HG03135 (cell line): ENCODE measurements around the gene MED15.

Source experiments
- ATAC-seq: cut with Tn5 transposase; IDR thresholded peaks from one replicate; pipeline ENCODE4 v1.9.1; 2021; ENCODE audit warnings: mild to moderate bottlenecking, moderate library complexity; ENCODE audit not compliant: unreplicated experiment

Gene MED15

DNA sequence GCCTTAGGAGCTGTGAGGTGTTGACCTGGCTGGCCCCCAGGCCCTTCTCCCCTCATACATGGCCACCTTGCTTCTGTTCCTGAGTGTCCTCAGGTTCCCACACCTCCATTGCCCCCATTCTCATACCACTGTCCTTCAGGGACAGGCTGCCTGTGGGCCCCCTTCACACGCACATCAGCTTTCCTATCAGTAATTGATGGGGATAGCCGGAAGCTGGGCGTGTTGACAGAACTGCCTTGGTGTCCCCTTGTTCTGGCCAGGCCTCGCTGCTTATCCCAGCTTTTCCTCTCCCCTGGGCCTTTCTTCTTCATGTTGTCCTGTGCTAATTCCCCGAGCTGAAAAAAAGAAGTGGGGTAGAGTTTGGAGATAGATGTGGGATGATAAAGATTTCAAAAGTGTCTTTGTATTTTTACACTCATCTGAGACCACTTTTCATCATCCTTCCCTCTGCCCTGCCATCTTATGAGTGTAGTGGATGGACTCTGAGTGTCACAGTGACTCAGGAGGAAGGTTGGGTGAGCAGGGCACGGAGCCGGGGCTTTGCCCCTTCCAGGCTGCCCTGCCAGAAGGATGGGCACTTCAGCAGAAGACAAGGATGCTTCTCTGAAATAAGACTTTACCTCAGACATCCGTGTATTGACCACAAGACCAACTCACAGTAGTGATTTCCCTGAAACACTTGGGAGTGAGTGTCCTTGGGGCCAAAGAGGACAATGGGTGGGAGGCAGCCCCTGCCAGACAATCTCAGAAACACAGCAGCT, 42.8 kb downstream of the MED15 start:
- no peak for ATAC-seq

- ATAC-seq = no peak
These were observed 43.7 kb downstream of the MED15 start for GRCh38 chr22:20550851-20551744.

DNA sequence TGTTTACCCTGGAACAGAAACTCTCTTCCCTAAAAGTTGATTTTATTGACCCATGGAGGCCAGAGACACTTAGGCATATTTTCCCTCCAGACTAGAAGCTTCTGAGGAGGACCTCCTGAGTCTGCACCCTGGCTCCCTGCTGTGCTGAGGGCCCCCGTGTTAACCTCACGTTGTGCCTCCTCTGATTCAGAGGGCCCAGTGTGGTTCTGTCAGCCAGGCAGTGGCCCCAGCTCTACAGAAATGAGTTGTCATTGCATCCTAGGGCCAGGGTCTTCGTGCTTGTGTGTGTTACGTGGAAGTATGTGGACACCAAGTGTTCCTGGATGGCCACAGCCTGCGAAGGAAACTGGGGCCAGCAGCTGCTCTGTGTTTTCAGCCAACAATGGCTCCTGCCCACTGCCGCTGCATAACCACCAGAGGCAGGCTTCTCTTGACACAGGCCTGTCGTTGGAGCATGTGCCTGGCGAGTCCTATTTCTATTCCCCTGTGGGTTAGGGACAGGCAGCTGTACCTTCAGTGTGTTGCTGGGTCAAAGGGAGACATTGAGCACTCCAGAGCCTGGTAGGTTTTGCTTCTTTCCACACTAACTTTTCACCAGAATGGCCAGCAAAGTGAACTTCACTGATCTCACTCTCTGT, 44.5 kb downstream of the MED15 start:
- ATAC-seq = no peak

- no peak for ATAC-seq
These were observed 45.3 kb downstream of the MED15 start for GRCh38 chr22:20552443-20553401.

DNA sequence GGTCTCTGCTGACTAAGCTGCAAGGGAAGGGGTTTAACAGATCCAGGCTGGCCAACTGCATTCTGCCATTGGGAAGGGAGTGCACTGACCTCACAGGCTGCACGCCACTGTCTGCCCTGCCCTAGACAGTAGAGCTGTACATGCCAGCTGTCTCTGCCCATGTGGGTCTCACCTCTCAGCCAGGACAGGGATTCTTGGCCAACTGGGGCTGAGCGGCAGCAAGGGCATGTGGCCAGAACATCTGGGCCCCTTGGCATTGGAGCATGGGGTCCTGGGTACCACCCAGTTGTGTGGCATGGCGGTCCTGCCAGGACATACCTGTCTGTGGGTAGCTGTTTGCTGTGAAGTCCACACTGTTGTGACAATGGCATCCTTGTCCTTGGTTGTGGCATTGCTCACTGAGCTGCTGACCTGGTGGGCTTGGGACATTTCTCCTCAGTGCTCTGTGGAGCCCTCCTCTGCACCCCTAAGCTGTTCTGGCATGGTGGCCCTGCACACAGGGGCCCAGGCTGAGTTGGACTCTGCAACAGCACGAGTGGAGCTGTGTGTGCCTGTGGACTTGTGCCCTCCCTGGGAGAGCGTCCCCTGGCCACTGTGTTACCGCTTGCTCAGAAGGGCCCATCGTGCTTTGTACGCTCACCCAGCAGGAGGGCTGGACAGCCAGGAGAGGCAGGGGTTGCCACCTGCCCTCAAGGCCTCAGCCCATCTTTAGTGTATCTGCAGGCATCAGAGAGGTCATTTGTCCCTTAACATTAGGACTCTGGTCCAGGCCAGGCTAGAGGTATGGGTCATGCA, 46.7 kb downstream of the MED15 start:
- ATAC-seq = no peak

DNA sequence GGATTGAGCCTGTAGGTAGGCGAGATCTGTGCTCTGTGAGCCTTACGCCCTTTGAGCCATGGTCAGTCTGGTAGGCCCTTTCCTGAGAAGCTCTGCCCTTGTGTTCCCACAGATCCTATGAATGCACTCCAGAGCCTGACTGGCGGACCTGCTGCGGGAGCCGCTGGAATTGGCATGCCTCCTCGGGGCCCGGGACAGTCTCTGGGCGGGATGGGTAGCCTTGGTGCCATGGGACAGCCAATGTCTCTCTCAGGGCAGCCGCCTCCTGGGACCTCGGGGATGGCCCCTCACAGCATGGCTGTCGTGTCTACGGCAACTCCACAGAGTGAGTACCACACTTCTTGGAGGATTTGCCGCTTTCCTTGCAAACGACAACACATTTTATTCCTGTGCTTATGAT, 47.4 kb downstream of the MED15 start:
- no peak for ATAC-seq

DNA sequence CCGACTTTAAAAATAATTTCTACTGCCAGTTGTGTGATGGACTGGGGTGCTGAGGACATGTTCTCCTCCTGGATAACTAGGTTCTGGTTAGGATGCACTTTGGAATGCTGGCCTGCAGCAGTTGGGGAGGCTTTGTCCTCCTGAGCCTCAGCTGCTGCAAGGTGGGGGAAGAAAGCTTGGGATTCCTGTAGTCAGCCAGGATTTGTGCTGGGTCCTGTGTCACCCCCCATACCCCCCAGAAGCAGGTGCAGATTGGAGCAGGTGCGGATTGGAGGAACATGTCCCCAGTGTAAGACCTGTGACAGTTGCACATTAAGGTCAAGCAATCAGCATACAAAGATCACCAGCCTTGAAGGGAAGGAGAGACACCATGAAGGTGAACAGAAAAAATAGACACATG, 51.1 kb downstream of the MED15 start:
- no peak for ATAC-seq

- no peak for ATAC-seq
These were observed 51.9 kb downstream of the MED15 start for GRCh38 chr22:20559174-20559760.

DNA sequence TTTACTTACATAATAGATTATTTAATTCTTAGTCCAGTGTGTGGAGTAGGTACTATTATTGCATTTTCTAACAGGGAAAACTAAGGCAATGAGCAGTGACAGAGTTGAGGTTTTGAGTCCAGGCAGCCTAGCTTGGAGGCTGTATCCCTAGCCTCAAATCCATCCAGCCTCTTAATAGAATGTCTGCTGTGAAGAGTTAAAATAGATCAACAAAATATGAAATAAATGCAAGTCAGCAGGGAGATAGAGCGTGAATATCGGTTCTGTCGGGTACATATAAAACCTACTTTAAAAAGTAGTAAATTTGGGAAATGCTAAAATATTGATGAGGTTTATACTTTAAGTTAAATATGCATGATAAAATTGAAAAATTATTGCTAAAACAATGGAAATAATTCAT, 53.3 kb downstream of the MED15 start:
- no peak for ATAC-seq

DNA sequence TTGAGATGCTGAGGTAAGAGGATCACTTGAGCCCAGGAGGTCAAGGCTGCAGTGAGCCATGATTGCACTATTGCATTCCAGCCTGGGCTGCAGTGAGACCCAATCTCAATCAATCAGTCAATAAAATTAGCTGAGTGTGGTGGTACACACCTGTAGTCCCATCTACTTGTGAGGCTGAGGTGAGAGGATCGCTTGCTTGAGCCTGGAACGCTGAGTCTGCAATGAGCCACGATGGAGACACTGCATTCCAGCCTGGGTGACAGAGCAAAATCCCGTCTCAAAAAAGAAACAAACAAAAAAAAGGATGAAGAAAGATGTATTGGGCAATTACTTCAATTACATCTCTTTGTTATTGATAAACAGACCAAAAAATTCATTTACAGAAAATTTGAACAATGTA, 54.5 kb downstream of the MED15 start:
- ATAC-seq = no peak

DNA sequence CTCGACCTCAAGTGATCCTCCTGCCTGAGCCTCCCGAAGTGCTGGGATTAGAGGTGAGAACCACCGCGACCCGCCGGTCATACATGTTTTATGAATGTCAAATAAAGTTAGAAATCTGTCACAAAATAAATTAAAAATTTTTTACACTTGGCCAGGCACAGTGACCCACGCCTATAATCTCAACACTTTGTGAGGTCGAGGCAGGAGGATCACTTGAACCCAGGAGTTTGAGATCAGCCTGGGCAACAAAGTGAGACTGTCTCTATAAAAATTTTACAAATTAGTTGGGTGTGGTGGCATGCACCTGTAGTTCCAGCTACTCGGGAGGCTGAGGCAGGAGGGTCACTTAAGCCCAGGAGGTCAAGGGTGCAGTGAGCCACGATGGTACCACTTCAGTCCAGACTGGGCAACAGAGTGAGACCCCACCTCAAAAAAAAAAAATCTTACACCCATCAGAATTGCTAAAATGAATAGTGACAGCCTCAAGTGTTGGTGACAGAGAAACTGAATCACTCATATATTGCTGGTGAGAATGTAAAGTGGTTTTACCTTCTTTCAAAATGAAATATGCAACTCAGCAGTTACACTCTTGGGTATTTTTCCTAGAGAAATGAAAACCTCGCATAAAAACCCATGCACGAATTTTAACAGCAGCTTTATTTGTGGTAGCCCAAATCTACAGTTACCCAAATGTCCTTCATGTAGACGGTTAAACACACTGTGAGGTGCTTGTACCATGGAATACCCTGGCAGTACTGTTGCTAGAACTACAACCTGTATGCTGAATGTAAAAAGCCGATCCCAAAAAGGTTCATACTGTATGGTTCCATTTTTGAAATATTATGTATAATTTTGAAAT, 55.4 kb downstream of the MED15 start:
- no peak for ATAC-seq

DNA sequence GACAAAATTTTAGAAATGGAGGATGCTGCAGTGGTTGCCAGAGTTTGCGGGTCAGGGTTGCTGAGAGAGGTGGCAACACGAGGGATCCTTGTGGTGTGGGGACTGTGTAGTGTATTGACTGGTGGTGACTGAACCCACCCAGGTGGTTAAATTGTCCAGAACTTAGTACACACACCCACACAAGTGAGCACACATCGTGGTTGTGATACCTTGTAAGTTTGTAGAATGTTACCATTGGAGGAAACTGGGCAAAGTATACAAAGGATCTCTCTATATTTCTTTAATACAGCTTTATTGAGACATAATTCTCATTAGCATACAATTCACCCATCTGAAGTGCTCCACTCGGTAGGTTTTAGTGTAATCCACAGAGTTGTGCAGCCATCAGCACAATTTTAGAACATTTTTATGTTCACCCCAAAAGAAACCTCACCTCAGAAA, 56.1 kb downstream of the MED15 start:
- ATAC-seq = no peak

DNA sequence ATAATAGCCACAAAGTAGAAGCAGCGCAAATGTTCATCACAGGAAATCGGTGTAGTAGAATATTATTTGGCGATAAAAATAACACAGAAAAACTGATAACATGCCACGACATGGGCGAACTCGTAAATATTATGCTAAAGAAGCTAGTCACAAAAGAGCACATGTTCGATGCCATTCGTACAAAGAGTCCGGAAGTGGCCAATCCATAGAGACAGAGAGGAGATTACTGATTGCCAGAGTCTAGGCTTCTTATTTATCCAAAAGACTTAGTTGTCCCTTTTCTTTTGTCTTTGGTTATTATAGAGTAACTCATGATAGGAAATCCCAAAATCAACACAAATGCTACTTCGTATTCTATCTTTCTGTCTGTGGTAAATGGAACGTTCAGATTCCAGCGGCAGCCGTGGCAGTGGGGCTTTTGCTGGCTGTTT, 56.5 kb downstream of the MED15 start:
- no peak for ATAC-seq

GRCh38 chr22:20565079-20565734, 57.8 kb downstream of the MED15 start:
- no peak for ATAC-seq

GRCh38 chr22:20565761-20566160, 58.4 kb downstream of the MED15 start:
- no peak for ATAC-seq

DNA sequence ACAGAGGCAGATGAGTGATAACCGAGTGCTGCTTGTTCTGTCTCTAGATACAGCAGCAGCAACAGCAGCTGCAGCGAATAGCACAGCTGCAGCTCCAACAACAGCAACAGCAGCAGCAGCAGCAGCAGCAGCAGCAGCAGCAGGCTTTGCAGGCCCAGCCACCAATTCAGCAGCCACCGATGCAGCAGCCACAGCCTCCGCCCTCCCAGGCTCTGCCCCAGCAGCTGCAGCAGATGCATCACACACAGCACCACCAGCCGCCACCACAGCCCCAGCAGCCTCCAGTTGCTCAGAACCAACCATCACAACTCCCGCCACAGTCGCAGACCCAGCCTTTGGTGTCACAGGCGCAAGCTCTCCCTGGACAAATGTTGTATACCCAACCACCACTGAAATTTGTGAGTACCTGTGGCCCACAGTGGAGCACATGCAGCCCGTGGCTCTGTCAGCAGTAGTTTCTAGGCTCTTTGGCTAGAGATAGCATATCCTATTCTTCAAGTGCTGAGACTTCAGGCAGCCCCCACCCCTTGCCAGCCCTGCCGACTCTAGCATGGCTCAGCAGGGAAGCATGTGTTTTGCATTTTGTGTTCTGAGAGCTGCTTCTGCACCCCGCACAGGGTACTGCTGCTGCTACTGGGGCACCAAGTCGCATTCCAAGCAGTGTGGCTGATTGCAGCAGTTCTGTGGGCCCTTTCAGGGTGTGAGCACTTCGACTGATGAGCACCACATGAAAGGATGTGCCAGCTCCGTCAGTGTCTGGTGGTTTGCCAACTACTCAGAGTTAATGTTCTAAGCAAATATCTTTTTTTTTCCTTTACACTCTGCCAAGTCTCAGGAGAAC, 59.2 kb downstream of the MED15 start:
- no peak for ATAC-seq

DNA sequence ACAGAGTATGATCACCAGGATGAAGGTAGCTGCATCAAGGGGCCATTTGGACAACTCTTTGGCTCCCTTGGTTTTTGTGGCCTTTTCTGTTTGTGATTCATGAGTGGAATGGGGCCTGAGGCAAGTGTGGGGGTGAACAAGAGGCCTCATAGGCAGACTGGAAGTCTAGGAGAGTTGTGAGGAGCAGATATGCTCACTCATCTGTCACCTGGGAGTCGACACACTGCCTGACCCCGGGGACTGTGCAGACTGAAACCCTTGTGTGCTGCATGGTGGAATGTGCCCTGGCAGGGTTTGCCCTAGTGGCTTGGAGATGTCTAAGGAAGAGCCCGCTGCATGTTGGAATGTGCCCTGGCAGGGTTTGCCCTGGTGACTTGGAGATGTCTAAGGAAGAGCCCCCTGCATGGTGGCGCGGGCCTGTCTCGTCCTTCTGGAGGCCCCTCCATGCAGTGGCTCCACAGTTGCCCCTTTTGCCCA, 60.0 kb downstream of the MED15 start:
- ATAC-seq = no peak
